K562 (cell line): ENCODE measurements around the gene AKAP6. TPM values are rescaled to one million over a fixed set of nuclear protein-coding genes. Genes with fewer than 3 reads are reported as not detected.

ENCODE experiments used
- ATAC-seq: fragments of 200-7000 bp; cut with Tn5 transposase; 3 replicates; pipeline ENCODE4 v1.9.1; 2020; ENCODE audit warnings: moderate library complexity
- BruUV-seq: library from RNA; stranded (reverse); fragments of 400-500 nt; replicated peaks from 2 replicates; lab custom pipeline; 2021; lab: Mats Ljungman, UMichigan
- CTCF ChIA-PET: fragments of 300-600 bp; formaldehyde crosslinking; extraction: SDS; loops from one replicate; lab custom pipeline; 2021; ENCODE audit warnings: low intra/inter-chr PET ratio; lab: Yijun Ruan, JAX
- POLR2A ChIA-PET: fragments of 300-600, 350-650 bp; sonication (Branson Sonifier 250); formaldehyde crosslinking; extraction: SDS; loops from one replicate; lab custom pipeline; 2021; ENCODE audit warnings: antibody characterized with exemption, inconsistent platforms; lab: Yijun Ruan, JAX
- DNase-seq, 4 experiments: peaks; one replicate each; pipeline versions ENCODE4 v3.0.0 to v3.0.0-alpha.2; 2011 to 2018; ENCODE audit warnings: low spot score in 3 of 4, mixed read lengths in 3 of 4; ENCODE audit errors: extremely low read depth in 1 of 4
- FAIRE-seq: peaks from 2 replicates; lab custom pipeline; 2011; peaks lifted over from hg19 to GRCh38; lab: Jason Lieb, UNC
- H2AFZ ChIP-seq: 2 replicates; pipeline ENCODE4 v1.6.0; 2011; ENCODE audit warnings: low read depth, low read length, control low read depth, inconsistent platforms
- H3K27ac ChIP-seq: fragments of 200-600 bp; 3 replicates; pipeline ENCODE4 v1.8.0; 2011; ENCODE audit warnings: low read depth, mild to moderate bottlenecking, control low read depth, inconsistent platforms, low read length, moderate library complexity, mixed read lengths; ENCODE audit errors: extremely low read depth
- H3K27me3 ChIP-seq, 2 experiments: fragments of 300-600 bp in 1 of 2; 2 replicates in 1 of 2; 3 replicates in 1 of 2; pipeline versions ENCODE4 v1.6.0 to v1.8.0; 2011; ENCODE audit warnings: inconsistent platforms in 2 of 2, low read length in 2 of 2, mild to moderate bottlenecking in 1 of 2, mixed read lengths in 1 of 2, moderate library complexity in 1 of 2; ENCODE audit not compliant: control insufficient read depth in 2 of 2, insufficient read depth in 2 of 2
- H3K36me3 ChIP-seq: fragments of 300-600 bp; 3 replicates; pipeline ENCODE4 v1.8.0; 2011; ENCODE audit warnings: mild to moderate bottlenecking, low read length, inconsistent platforms; ENCODE audit not compliant: control insufficient read depth, insufficient read depth
- H3K4me1 ChIP-seq, 2 experiments: fragments of 200-600 bp in 1 of 2; replicated peaks in 1 of 2; 2 replicates in 1 of 2; 3 replicates in 1 of 2; pipeline versions ENCODE4 v1.5.1 to v1.8.0; 2011; ENCODE audit warnings: inconsistent platforms in 2 of 2, low read length in 2 of 2, mild to moderate bottlenecking in 1 of 2, mixed read lengths in 1 of 2, moderate library complexity in 1 of 2; ENCODE audit not compliant: control insufficient read depth in 2 of 2, insufficient read depth in 2 of 2
- H3K4me2 ChIP-seq: 2 replicates; pipeline ENCODE4 v1.6.1; 2011; ENCODE audit warnings: low read length, control low read depth, inconsistent platforms, mixed read lengths; ENCODE audit not compliant: insufficient read depth
- H3K4me3 ChIP-seq: fragments of 200-600 bp; sonication (generic), shearing (Covaris generic); 2 replicates; pipeline ENCODE4 v1.5.1; 2016; ENCODE audit warnings: control low read depth, inconsistent platforms
- H3K79me2 ChIP-seq: fragments of 200-600 bp; 3 replicates; pipeline ENCODE4 v1.8.0; 2011; ENCODE audit warnings: low read length, inconsistent platforms; ENCODE audit not compliant: control insufficient read depth, insufficient read depth
- H3K9ac ChIP-seq, 2 experiments: 2 replicates each; pipeline versions ENCODE4 v1.6.0 to v1.6.1; 2011; ENCODE audit warnings: low read depth in 2 of 2, low read length in 2 of 2, control low read depth in 1 of 2, inconsistent platforms in 1 of 2, mild to moderate bottlenecking in 1 of 2, mixed read lengths in 1 of 2; ENCODE audit not compliant: insufficient read depth in 1 of 2
- H3K9me1 ChIP-seq: one replicate; pipeline ENCODE4 v1.6.0; 2011; ENCODE audit warnings: inconsistent platforms, mild to moderate bottlenecking, low read length, moderate library complexity; ENCODE audit not compliant: control insufficient read depth, insufficient read depth
- H3K9me3 ChIP-seq: replicated peaks from 2 replicates; pipeline ENCODE4 v1.5.1; 2011; ENCODE audit warnings: low read depth, low read length, inconsistent platforms; ENCODE audit not compliant: control insufficient read depth, insufficient read depth
- H4K20me1 ChIP-seq: replicated peaks from 2 replicates; pipeline ENCODE4 v1.6.1; 2011; ENCODE audit warnings: low read length, inconsistent platforms, mixed read lengths; ENCODE audit not compliant: control insufficient read depth, insufficient read depth
- CHD7 ChIP-seq: fragments of 200-600 bp; sonication (generic); IDR thresholded peaks from one replicate; pipeline ENCODE4 v1.6.1; 2012; ENCODE audit warnings: mild to moderate bottlenecking, low read depth, low read length, inconsistent platforms
- EWSR1 ChIP-seq: fragments of 450-650 bp; IDR thresholded peaks from 2 replicates; pipeline ENCODE4 v1.6.1; 2018; ENCODE audit warnings: borderline replicate concordance, mild to moderate bottlenecking, low read depth, moderate library complexity; ENCODE audit not compliant: partially characterized antibody
- HDGF ChIP-seq: fragments of 450-650 bp; IDR thresholded peaks from 2 replicates; pipeline ENCODE4 v1.6.1; 2016
- L3MBTL2 ChIP-seq: fragments of 450-650 bp; IDR thresholded peaks from 2 replicates; pipeline ENCODE4 v1.6.1; 2016; ENCODE audit warnings: mild to moderate bottlenecking, moderate library complexity
- MEF2A ChIP-seq: IDR thresholded peaks from 2 replicates; pipeline ENCODE4 v1.6.1; 2011; ENCODE audit warnings: low read depth, mild to moderate bottlenecking, low read length, moderate library complexity; ENCODE audit not compliant: control insufficient read depth
- NONO ChIP-seq, 2 experiments: fragments of 200-400 bp in 1 of 2; fragments of 450-650 bp in 1 of 2; formaldehyde crosslinking in 1 of 2; IDR thresholded peaks; 2 replicates each; pipeline ENCODE4 v1.6.1; 2017; ENCODE audit warnings: low read depth in 2 of 2, mild to moderate bottlenecking in 2 of 2, moderate library complexity in 2 of 2, low read length in 1 of 2
- PML ChIP-seq: IDR thresholded peaks from 2 replicates; pipeline ENCODE4 v1.6.1; 2012; ENCODE audit warnings: low read length, inconsistent platforms
- RHOXF2B ChIP-seq: fragments of 250-450 bp; sonication (Bioruptor Pico); conservative IDR thresholded peaks from 2 replicates; pipeline ENCODE4 v1.5.1; 2021
- SIRT6 ChIP-seq: IDR thresholded peaks from one replicate; pipeline ENCODE4 v1.6.1; 2012; ENCODE audit warnings: low read depth, mild to moderate bottlenecking, control low read depth, inconsistent platforms, low read length, moderate library complexity
- ZNF347 ChIP-seq: fragments of 450-650 bp; formaldehyde crosslinking; IDR thresholded peaks from 2 replicates; pipeline ENCODE4 v1.4.0; 2020; ENCODE audit warnings: low read depth, mild to moderate bottlenecking, moderate library complexity
- WGBS: fragments of 100-300 bp; shearing (Covaris generic); methylation state at CpG from one replicate; pipeline ENCODE4 v1.1.6; 2016; ENCODE audit warnings: low coverage, mixed read lengths; ENCODE audit not compliant: insufficient coverage; ENCODE audit errors: missing lambda C conversion rate; 5-methylcytosine and 5-hydroxymethylcytosine counted together
- in situ Hi-C: fragments of 300-500 bp; cut with MboI; formaldehyde crosslinking; loops from 4 replicates; pipeline ENCODE4 v1.15.0; 2018; ENCODE audit warnings: inconsistent platforms, mixed read lengths
- intact Hi-C: fragments of 100-400 bp; cut with micrococcal nuclease; formaldehyde crosslinking; loops from 2 replicates; pipeline ENCODE4 v1.14.2; 2022
- polyA plus RNA-seq, 8 experiments: library from polyadenylated mRNA; depleted of rRNA in 4 of 8; stranded (reverse) in 5 of 8; unstranded in 3 of 8; fragments of >200 nt; fragmentation: Nextera tagmentation in 2 of 8; fragmentation: Illumina TruSeq in 1 of 8; extraction: Ambion mirVana in 2 of 8; extraction: Trizol in 1 of 8; gene quantifications; 2 replicates each; pipeline versions ENCODE4 v1.2.1 to v1.2.3, GENCODE V29; 2011 to 2014; ENCODE audit warnings: inconsistent platforms in 1 of 8, missing spikeins in 1 of 8
- total RNA-seq, 7 experiments: library from RNA; depleted of rRNA in 6 of 7; stranded (reverse); fragments of >200 nt in 6 of 7; fragmentation: Illumina TruSeq in 2 of 7; extraction: Trizol in 2 of 7; gene quantifications; 2 replicates each; pipeline versions ENCODE4 v1.2.1 to v1.2.3, GENCODE V29; 2011 to 2021; ENCODE audit warnings: low replicate concordance in 1 of 7
- TF ChIP-seq, protein P1 (sequence below): sonication (generic); formaldehyde crosslinking; IDR thresholded peaks from 2 replicates; pipeline ENCODE4 v1.9.0; 2022; ENCODE audit warnings: mild to moderate bottlenecking, missing genetic modification reagents
- TF ChIP-seq, protein P2 (sequence below): fragments of 450-650 bp; formaldehyde crosslinking; IDR thresholded peaks from 2 replicates; pipeline ENCODE4 v1.4.0; 2022; ENCODE audit warnings: mild to moderate bottlenecking, moderate library complexity

AKAP6 gene
- total and polyA plus RNA-seq, 9 of the 15 experiments (the other 6 are each of a cell fraction or from before 2014, with no cell fraction given) = 0.03 to 1.7 (median 0.48) TPM

- POLR2A ChIA-PET = interaction anchor here (0.7 kb wide), 1 partner anchor 12 kb away, joined by 3 read pairs; no protein-coding TSS in a partner anchor
- no peak for ATAC-seq
- no peak overlapping the region for H3K9ac ChIP-seq
- no peak overlapping the region for H3K4me2 ChIP-seq
- in situ Hi-C loops (no loop called here), intact Hi-C loops (no loop called here)
- H3K4me1 ChIP-seq = no peaks in the 10 kb centered on the region
- no peak overlapping the region for H2AFZ ChIP-seq
- H3K9me1 ChIP-seq = no peaks in the 10 kb centered on the region
- WGBS = 25% methylated on average over 1 of the region's 1 CpG
- H3K36me3 ChIP-seq = no peaks in the 10 kb centered on the region
- DNase-seq = no peak
- H3K27ac ChIP-seq = no peak overlapping the region
- CTCF ChIA-PET = no interaction called here
- FAIRE-seq = no peak
- no peaks in the 10 kb centered on the region for H4K20me1 ChIP-seq
- BruUV-seq = no TSS peak
- H3K79me2 ChIP-seq = no peaks in the 10 kb centered on the region
- no peak overlapping the region for H3K4me3 ChIP-seq
- no peaks in the 10 kb centered on the region for H3K27me3 ChIP-seq
- H3K9me3 ChIP-seq = no peaks in the 10 kb centered on the region
- TF ChIP-seq, protein P1, sequence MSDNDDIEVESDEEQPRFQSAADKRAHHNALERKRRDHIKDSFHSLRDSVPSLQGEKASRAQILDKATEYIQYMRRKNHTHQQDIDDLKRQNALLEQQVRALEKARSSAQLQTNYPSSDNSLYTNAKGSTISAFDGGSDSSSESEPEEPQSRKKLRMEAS (CRISPR knock-in tag) = no peak
- TF ChIP-seq SIRT6 (no peak), HDGF (no peak), EWSR1 (no peak), PML (no peak), ZNF347 (CRISPR knock-in tag) (no peak), RHOXF2B (no peak), MEF2A (no peak), NONO (IDR thresholded peaks at IDR 0.05; ENCODE audit: low read depth in 2 of 2, low read length in 1 of 2) (no peak), L3MBTL2 (no peak), CHD7 (no peak)
- TF ChIP-seq, protein P2, sequence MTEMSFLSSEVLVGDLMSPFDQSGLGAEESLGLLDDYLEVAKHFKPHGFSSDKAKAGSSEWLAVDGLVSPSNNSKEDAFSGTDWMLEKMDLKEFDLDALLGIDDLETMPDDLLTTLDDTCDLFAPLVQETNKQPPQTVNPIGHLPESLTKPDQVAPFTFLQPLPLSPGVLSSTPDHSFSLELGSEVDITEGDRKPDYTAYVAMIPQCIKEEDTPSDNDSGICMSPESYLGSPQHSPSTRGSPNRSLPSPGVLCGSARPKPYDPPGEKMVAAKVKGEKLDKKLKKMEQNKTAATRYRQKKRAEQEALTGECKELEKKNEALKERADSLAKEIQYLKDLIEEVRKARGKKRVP (CRISPR knock-in tag) = no peak
These were observed 71.4 kb downstream of the AKAP6 start for GRCh38 chr14:32400480-32400879.
